Measurements from ENCODE around the gene ELMO1. TPM values are rescaled to one million over a fixed set of nuclear protein-coding genes. Genes with fewer than 3 reads are reported as not detected.

ELMO1 gene
- total RNA-seq, 1 experiment from 2014 or later: not detected

DNA sequence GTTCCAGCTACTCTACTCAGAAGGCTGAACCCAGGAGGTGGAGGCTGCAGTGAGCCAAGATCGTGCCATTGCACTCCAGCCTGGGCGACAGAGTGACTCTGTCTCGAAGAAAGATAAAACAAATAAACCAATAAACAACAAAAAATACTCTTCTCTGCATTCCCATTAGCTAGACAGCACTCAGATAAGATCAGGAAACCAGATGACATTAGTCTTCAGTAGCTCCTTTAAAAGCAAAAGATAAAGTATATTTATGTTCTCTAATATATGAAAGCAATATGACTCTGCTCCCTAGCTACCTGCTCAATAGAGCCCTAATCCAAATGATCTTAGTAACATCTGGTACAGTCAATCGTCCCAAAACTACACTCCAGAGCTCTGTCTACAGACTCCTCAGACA, 212.9 kb downstream of the ELMO1 start:
- Histone ChIP-seq H3K9me3 (ENCODE audit: low read depth, low read length, poor library complexity, severe bottlenecking) (no peaks in the 10 kb centered on the region), H3K4me1 (ENCODE audit: insufficient read depth, low read length, poor library complexity, severe bottlenecking) (no peaks in the 10 kb centered on the region), H3K27me3 (replicated peaks; ENCODE audit: insufficient read depth, low read depth, low read length, poor library complexity) (peaks cover 65% of the 10 kb centered on the region), H3K36me3 (ENCODE audit: insufficient read depth, low read length, poor library complexity, severe bottlenecking) (no peaks in the 10 kb centered on the region), H3K4me3 (ENCODE audit: low read depth, low read length, poor library complexity, severe bottlenecking) (no peak overlapping the region), H3K27ac (ENCODE audit: low read depth, low read length, poor library complexity, severe bottlenecking) (no peak overlapping the region)
- intact Hi-C loops (cut with micrococcal nuclease; ENCODE audit: unreplicated experiment): no loop called here
- DNase-seq (ENCODE audit: low spot score): no peak
- BruUV-seq (replicated peaks): no TSS peak
- TF ChIP-seq, protein P1, sequence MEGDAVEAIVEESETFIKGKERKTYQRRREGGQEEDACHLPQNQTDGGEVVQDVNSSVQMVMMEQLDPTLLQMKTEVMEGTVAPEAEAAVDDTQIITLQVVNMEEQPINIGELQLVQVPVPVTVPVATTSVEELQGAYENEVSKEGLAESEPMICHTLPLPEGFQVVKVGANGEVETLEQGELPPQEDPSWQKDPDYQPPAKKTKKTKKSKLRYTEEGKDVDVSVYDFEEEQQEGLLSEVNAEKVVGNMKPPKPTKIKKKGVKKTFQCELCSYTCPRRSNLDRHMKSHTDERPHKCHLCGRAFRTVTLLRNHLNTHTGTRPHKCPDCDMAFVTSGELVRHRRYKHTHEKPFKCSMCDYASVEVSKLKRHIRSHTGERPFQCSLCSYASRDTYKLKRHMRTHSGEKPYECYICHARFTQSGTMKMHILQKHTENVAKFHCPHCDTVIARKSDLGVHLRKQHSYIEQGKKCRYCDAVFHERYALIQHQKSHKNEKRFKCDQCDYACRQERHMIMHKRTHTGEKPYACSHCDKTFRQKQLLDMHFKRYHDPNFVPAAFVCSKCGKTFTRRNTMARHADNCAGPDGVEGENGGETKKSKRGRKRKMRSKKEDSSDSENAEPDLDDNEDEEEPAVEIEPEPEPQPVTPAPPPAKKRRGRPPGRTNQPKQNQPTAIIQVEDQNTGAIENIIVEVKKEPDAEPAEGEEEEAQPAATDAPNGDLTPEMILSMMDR (conservative IDR thresholded peaks at IDR 0.05; ENCODE audit: low read depth, low read length): no peak
- no peak for TF ChIP-seq EZH2 (IDR thresholded peaks at IDR 0.05; ENCODE audit: borderline replicate concordance, low read depth, low read length, poor library complexity, severe bottlenecking)
- ChIA-PET CTCF (no interaction called here), POLR2A (ENCODE audit: low non-redundant PET) (no interaction called here)

DNA sequence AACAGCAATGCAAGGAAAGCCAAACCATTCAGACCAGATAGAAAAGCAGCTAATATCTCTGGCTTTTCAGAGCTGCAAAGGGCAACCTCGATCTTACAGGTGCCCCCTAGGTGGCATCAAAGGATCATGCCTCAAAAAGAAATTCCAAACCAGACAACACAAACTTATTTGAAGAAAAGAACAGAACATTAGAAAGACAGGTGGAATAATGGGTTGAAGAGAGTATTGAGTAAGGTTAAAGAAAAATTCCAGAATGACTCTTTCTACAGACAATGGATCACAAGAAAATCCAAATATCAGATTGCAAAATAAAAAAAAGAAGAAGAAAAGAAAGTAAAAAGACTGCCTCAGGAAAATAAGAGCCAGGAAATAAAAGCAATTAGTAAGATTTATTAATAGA, 213.7 kb downstream of the ELMO1 start:
- peaks cover 70% of the 10 kb centered on the region for H3K27me3 ChIP-seq (replicated peaks; ENCODE audit: insufficient read depth, low read depth, low read length, poor library complexity)
- DNase-seq (ENCODE audit: low spot score): no peak
- no peak overlapping the region for H3K4me3 ChIP-seq (ENCODE audit: low read depth, low read length, poor library complexity, severe bottlenecking)
- ChIA-PET POLR2A (ENCODE audit: low non-redundant PET) (no interaction called here), CTCF (interaction anchor here (0.5 to 0.6 kb wide), 2 partner anchors 215 to 1770 kb away, joined by 4 read pairs; no protein-coding TSS in a partner anchor)
- no peak overlapping the region for H3K27ac ChIP-seq (ENCODE audit: low read depth, low read length, poor library complexity, severe bottlenecking)
- H3K36me3 ChIP-seq (ENCODE audit: insufficient read depth, low read length, poor library complexity, severe bottlenecking): no peaks in the 10 kb centered on the region
- no peak for TF ChIP-seq EZH2 (IDR thresholded peaks at IDR 0.05; ENCODE audit: borderline replicate concordance, low read depth, low read length, poor library complexity, severe bottlenecking)
- TF ChIP-seq, protein P1 (conservative IDR thresholded peaks at IDR 0.05; ENCODE audit: low read depth, low read length): peak; percentile 40; the same call in 1 of the 2 replicates
- no peaks in the 10 kb centered on the region for H3K9me3 ChIP-seq (ENCODE audit: low read depth, low read length, poor library complexity, severe bottlenecking)
- no peaks in the 10 kb centered on the region for H3K4me1 ChIP-seq (ENCODE audit: insufficient read depth, low read length, poor library complexity, severe bottlenecking)
- intact Hi-C loops (cut with micrococcal nuclease; ENCODE audit: unreplicated experiment): loop anchor here (5.0 kb wide), 1 partner anchor 592 kb away; no protein-coding TSS in a partner anchor
- BruUV-seq (replicated peaks): no TSS peak

DNA sequence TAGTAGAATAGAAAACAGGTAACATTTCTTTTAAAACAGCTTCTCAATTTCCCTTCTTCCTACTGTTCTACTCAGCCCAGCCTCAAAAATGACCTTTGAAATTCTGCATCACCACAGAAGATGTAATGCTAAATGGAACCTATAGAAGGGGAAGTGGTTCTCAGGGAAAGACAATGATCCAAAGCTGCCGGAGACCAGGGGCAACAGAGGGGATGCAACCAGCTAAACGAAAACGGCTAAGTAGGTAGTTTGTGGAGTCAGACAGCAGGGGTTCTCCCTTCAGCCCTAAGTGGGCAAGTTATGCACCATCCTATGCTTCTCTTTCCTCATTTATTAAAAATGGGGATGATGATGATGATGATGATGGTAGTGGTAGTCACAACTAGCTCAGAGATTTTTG, 214.3 kb downstream of the ELMO1 start:
- H3K27ac ChIP-seq (ENCODE audit: low read depth, low read length, poor library complexity, severe bottlenecking): no peak overlapping the region
- no peaks in the 10 kb centered on the region for H3K9me3 ChIP-seq (ENCODE audit: low read depth, low read length, poor library complexity, severe bottlenecking)
- TF ChIP-seq, protein P1 (conservative IDR thresholded peaks at IDR 0.05; ENCODE audit: low read depth, low read length): no peak
- no peak for TF ChIP-seq EZH2 (IDR thresholded peaks at IDR 0.05; ENCODE audit: borderline replicate concordance, low read depth, low read length, poor library complexity, severe bottlenecking)
- ChIA-PET POLR2A (ENCODE audit: low non-redundant PET) (no interaction called here), CTCF (interaction anchor here (0.6 kb wide), 1 partner anchor 1770 kb away, joined by 4 read pairs; no protein-coding TSS in a partner anchor)
- BruUV-seq (replicated peaks): no TSS peak
- no peak for DNase-seq (ENCODE audit: low spot score)
- intact Hi-C loops (cut with micrococcal nuclease; ENCODE audit: unreplicated experiment): loop anchor here (5.0 kb wide), 1 partner anchor 593 kb away; no protein-coding TSS in a partner anchor
- H3K27me3 ChIP-seq (replicated peaks; ENCODE audit: insufficient read depth, low read depth, low read length, poor library complexity): peaks cover 76% of the 10 kb centered on the region
- no peaks in the 10 kb centered on the region for H3K4me1 ChIP-seq (ENCODE audit: insufficient read depth, low read length, poor library complexity, severe bottlenecking)
- H3K36me3 ChIP-seq (ENCODE audit: insufficient read depth, low read length, poor library complexity, severe bottlenecking): no peaks in the 10 kb centered on the region
- no peak overlapping the region for H3K4me3 ChIP-seq (ENCODE audit: low read depth, low read length, poor library complexity, severe bottlenecking)

Data from A673 (cell line).